Heart right ventricle (tissue), 16 donors: ENCODE data around the gene FOXO3. TPM values are rescaled to one million over a fixed set of nuclear protein-coding genes. Genes with fewer than 3 reads are reported as not detected.

Experiments
- ATAC-seq, 8 donors: fragments of 200-7000 bp; cut with Tn5 transposase; one replicate each; pipeline ENCODE4 v1.9.1; 2020; ENCODE audit warnings: mild to moderate bottlenecking in 8 of 8, moderate library complexity in 8 of 8, moderate number of reproducible peaks in 1 of 8
- DNase-seq, 2 donors: peaks; one replicate each; pipeline ENCODE4 v3.0.0-alpha.2; 2020
- H3K27ac ChIP-seq, 10 donors: fragments of 200-600 bp; sonication (generic) in 2 of 10; one replicate each; pipeline versions ENCODE4 v1.5.0 to v1.8.0; 2020 to 2022; ENCODE audit warnings: mild to moderate bottlenecking in 3 of 10
- H3K27me3 ChIP-seq, 7 donors: fragments of 200-600 bp; one replicate each; pipeline ENCODE4 v1.8.0; 2021 to 2022; ENCODE audit warnings: mild to moderate bottlenecking in 2 of 7
- H3K36me3 ChIP-seq, 9 donors: fragments of 200-600 bp; sonication (generic) in 1 of 9; one replicate each; pipeline versions ENCODE4 v1.5.0 to v1.8.0; 2020 to 2022; ENCODE audit warnings: mild to moderate bottlenecking in 2 of 9
- H3K4me1 ChIP-seq, 9 donors: fragments of 200-600 bp; sonication (generic) in 1 of 9; one replicate each; pipeline versions ENCODE4 v1.5.0 to v1.8.0; 2020 to 2022; ENCODE audit warnings: mild to moderate bottlenecking in 4 of 9
- H3K4me3 ChIP-seq, 10 donors: fragments of 200-600 bp; sonication (generic) in 2 of 10; one replicate each; pipeline versions ENCODE4 v1.5.0 to v1.8.0; 2020 to 2022; ENCODE audit warnings: mild to moderate bottlenecking in 7 of 10, moderate library complexity in 2 of 10
- H3K9me3 ChIP-seq, 11 donors: fragments of 200-600 bp in 10 of 11; sonication (generic) in 2 of 11; one replicate each; pipeline versions ENCODE4 v1.5.0 to v1.8.0; 2013 to 2022; ENCODE audit warnings: mild to moderate bottlenecking in 2 of 11, control low read depth in 1 of 11, moderate library complexity in 1 of 11
- CTCF ChIP-seq, 9 donors: fragments of 200-600 bp; sonication (generic) in 2 of 9; IDR thresholded peaks; one replicate each; pipeline versions ENCODE4 v1.5.0 to v1.8.0; 2021 to 2022; ENCODE audit warnings: antibody characterized with exemption in 9 of 9, mild to moderate bottlenecking in 5 of 9, moderate library complexity in 1 of 9
- WGBS, 2 donors: extraction: QIAGEN DNeasy Blood & Tissue Kit; methylation state at CpG; one replicate each; pipeline ENCODE4 v1.1.7; 2013; ENCODE audit warnings: inconsistent platforms in 1 of 2; 5-methylcytosine and 5-hydroxymethylcytosine counted together
- intact Hi-C, 10 donors: fragments of 100-400 bp; cut with DNase I; formaldehyde crosslinking; loops; one replicate each; pipeline versions ENCODE4 v1.11.1 to v1.14.2; 2022
- polyA plus RNA-seq, 2 donors: library from polyadenylated mRNA; stranded (reverse); fragments of 200-250 nt; gene quantifications; one replicate each; pipeline ENCODE4 v1.2.3, GENCODE V29; 2013
- total RNA-seq, 10 donors: library from RNA; stranded (reverse); fragmentation: NEBNext Ultra II Directional in 3 of 10; extraction: Animal tissue kit (Norgen Biotek cat#: 25700) in 3 of 10; gene quantifications; one replicate each; pipeline versions ENCODE4 v1.2.1 to v1.2.4, GENCODE V29; 2021 to 2023
- donor health status: Arrhythmogenic right ventricular cardiomyopathy.
- donor health status: ischemic (EF 13 %, LVEDD 7.1; RV severe dilation, severe dysfunction).
- donor health status: healthy with polysubstance abuse.
- donor health status: DM: no; HTN: yes; CAD: no.
- donor health status: DM: no; HTN: no; CAD: no.
- donor health status: ischemic (EF 25% LVEDD 6.9; RV normal size, moderate dysfunction).
- donor health status: ischemic (EF 25% LVEDD 5.7; RV mildly dilated, moderate dysfunction).
- donor health status: healthy.
- donor health status: DM: yes; HTN: yes; CAD: no.
- donor health status: Ischemic cardiomyopathy.
- donor health status: ischemic (EF 35%, LVEDD 5.7; RV mildly dilated, moderate dysfunction).
- donor health status: nonischemic (EF 11% LVEDD 7.7; RV severe dilation, severe dysfunction).
- donor health status: DM: yes; HTN: yes; CAD: no.
- donor health status: PGD.
- donor health status: ischemic (EF 29% LVEDD 5.4; RV normal size, mild dysfunction).
- donor health status: nonischemic (EF 23%, LVEDD 6.1; RV moderate dilation, normal function).

The FOXO3 gene
- total and polyA plus RNA-seq, 12 donors: 16.8 to 52.6 (median 37.0) TPM

- H3K4me1 ChIP-seq: peaks cover 0 to 31% (median 22%) of the 10 kb centered on the region in 9 donors
- 36 to 37% methylated on average over 16 of the region's 16 CpGs for WGBS, 2 donors
- H3K36me3 ChIP-seq: no peaks in the 10 kb centered on the region
- peak overlapping the region; percentile 41 to 97 (median 93) for H3K4me3 ChIP-seq
- H3K27ac ChIP-seq: peak overlapping the region; percentile 93 to 100 (median 99)
- no peak for TF ChIP-seq CTCF (IDR thresholded peaks at IDR 0.05)
- no peaks in the 10 kb centered on the region for H3K9me3 ChIP-seq
- DNase-seq: no peak
- H3K27me3 ChIP-seq: no peaks in the 10 kb centered on the region
- ATAC-seq: no peak
- intact Hi-C loops: loop anchor here in 7 of 10 donors (5.0 to 10.0 kb wide), 6 partner anchors 225 to 828 kb away; partner anchors contain the start of genes CD164 (in 1 of the 7) and SESN1 (in 1 of the 7)
Measured at GRCh38 chr6:108556866-108557493, 3.7 kb upstream of the FOXO3 start.

- DNase-seq (peak; percentile 26 to 80), ATAC-seq (peak; percentile 15 to 46 (median 30))
- Histone ChIP-seq H3K4me3 (peak overlapping the region; percentile 41 to 97 (median 93)), H3K9me3 (no peaks in the 10 kb centered on the region), H3K4me1 (peaks cover 0 to 38% (median 25%) of the 10 kb centered on the region in 9 donors), H3K27me3 (no peaks in the 10 kb centered on the region), H3K27ac (peak overlapping the region; percentile 93 to 100 (median 99)), H3K36me3 (no peaks in the 10 kb centered on the region)
- 0% methylated on average over 93 to 102 of the region's 105 CpGs for WGBS, 2 donors
- peak in 1 of 9 donors; percentile 2 for TF ChIP-seq CTCF (IDR thresholded peaks at IDR 0.05)
- intact Hi-C loops: loop anchor here in 8 of 10 donors (2.0 to 10.0 kb wide), 8 partner anchors 31 to 827 kb away; partner anchors contain the start of genes CD164 (in 1 of the 8) and SESN1 (in 1 of the 8)
Measured at GRCh38 chr6:108557494-108558371, 3.0 kb upstream of the FOXO3 start.

GRCh38 chr6:108558372-108559096, 2.2 kb upstream of the FOXO3 start:
- no peaks in the 10 kb centered on the region for H3K9me3 ChIP-seq
- no peaks in the 10 kb centered on the region for H3K27me3 ChIP-seq
- TF ChIP-seq CTCF (IDR thresholded peaks at IDR 0.05): no peak
- peak; percentile 71 to 85 (median 80) for ATAC-seq
- peak overlapping the region; percentile 96 to 100 (median 99) for H3K27ac ChIP-seq
- H3K4me1 ChIP-seq: peaks cover 0 to 47% (median 32%) of the 10 kb centered on the region in 9 donors
- 0% methylated on average over 58 of the region's 58 CpGs for WGBS, 2 donors
- peak; percentile 98 for DNase-seq
- intact Hi-C loops: loop anchor here in 8 of 10 donors (1.0 to 10.0 kb wide), 9 partner anchors 30 to 826 kb away; partner anchors contain the start of genes CD164 (in 1 of the 8) and SESN1 (in 1 of the 8)
- no peaks in the 10 kb centered on the region for H3K36me3 ChIP-seq
- peak overlapping the region; percentile 70 to 97 (median 93) for H3K4me3 ChIP-seq
